ENCODE measurements around the gene SLC11A2. TPM values are rescaled to one million over a fixed set of nuclear protein-coding genes. Genes with fewer than 3 reads are reported as not detected.

Gene SLC11A2
- total and polyA plus RNA-seq, 2 of the 13 experiments (the other 11 are each of a cell fraction or from before 2014, with no cell fraction given) = 71.7 to 77.0 TPM

GRCh38 chr12:51025836-51026638, at the start of gene SLC11A2 (continued):
- TF ChIP-seq, protein P1, sequence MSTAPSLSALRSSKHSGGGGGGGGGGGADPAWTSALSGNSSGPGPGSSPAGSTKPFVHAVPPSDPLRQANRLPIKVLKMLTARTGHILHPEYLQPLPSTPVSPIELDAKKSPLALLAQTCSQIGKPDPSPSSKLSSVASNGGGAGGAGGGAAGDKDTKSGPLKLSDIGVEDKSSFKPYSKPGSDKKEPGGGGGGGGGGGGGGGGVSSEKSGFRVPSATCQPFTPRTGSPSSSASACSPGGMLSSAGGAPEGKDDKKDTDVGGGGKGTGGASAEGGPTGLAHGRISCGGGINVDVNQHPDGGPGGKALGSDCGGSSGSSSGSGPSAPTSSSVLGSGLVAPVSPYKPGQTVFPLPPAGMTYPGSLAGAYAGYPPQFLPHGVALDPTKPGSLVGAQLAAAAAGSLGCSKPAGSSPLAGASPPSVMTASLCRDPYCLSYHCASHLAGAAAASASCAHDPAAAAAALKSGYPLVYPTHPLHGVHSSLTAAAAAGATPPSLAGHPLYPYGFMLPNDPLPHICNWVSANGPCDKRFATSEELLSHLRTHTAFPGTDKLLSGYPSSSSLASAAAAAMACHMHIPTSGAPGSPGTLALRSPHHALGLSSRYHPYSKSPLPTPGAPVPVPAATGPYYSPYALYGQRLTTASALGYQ (CRISPR knock-in tag; IDR thresholded peaks at IDR 0.05) = peak; percentile 30; the same call in 1 of the 2 replicates
- TF ChIP-seq FOXO4 (CRISPR knock-in tag; conservative IDR thresholded peaks at IDR 0.05) (0 out of 2 replicates have a peak, but pooled peaks have one; percentile 93), MIER2 (CRISPR knock-in tag; IDR thresholded peaks at IDR 0.05) (no peak), KDM6A (CRISPR knock-in tag; IDR thresholded peaks at IDR 0.05; ENCODE audit: low read depth) (peak; percentile 10; the same call in 1 of the 2 replicates), TAF15 (IDR thresholded peaks at IDR 0.05; ENCODE audit: low read depth, low read length, poor library complexity, severe bottlenecking) (peak; percentile 62), TBP (CRISPR knock-in tag; IDR thresholded peaks at IDR 0.05) (no peak), MTF2 (CRISPR knock-in tag; IDR thresholded peaks at IDR 0.05; ENCODE audit: borderline replicate concordance) (peak; percentile 35; the same call in 1 of the 2 replicates), ZNF615 (CRISPR knock-in tag; IDR thresholded peaks at IDR 0.05; ENCODE audit: borderline replicate concordance) (0 out of 2 replicates have a peak, but pooled peaks have one; percentile 21), MBD4 (IDR thresholded peaks at IDR 0.05; ENCODE audit: borderline replicate concordance, low read length) (no peak), ZNF616 (CRISPR knock-in tag; IDR thresholded peaks at IDR 0.05; ENCODE audit: low read depth) (0 out of 2 replicates have a peak, but pooled peaks have one; percentile 55), PHF5A (CRISPR knock-in tag; IDR thresholded peaks at IDR 0.05; ENCODE audit: low read depth, unreplicated experiment) (peak; percentile 17), EED (CRISPR knock-in tag; IDR thresholded peaks at IDR 0.05) (peak; percentile 97), RFX3 (CRISPR knock-in tag; IDR thresholded peaks at IDR 0.05) (no peak), ZNF550 (CRISPR knock-in tag; IDR thresholded peaks at IDR 0.05; ENCODE audit: borderline replicate concordance) (peak; percentile 85; the same call in 1 of the 2 replicates), FOXA3 (CRISPR knock-in tag; IDR thresholded peaks at IDR 0.05) (peak; percentile 42; the same call in 1 of the 2 replicates)
- TF ChIP-seq, protein P2, sequence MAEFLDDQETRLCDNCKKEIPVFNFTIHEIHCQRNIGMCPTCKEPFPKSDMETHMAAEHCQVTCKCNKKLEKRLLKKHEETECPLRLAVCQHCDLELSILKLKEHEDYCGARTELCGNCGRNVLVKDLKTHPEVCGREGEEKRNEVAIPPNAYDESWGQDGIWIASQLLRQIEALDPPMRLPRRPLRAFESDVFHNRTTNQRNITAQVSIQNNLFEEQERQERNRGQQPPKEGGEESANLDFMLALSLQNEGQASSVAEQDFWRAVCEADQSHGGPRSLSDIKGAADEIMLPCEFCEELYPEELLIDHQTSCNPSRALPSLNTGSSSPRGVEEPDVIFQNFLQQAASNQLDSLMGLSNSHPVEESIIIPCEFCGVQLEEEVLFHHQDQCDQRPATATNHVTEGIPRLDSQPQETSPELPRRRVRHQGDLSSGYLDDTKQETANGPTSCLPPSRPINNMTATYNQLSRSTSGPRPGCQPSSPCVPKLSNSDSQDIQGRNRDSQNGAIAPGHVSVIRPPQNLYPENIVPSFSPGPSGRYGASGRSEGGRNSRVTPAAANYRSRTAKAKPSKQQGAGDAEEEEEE (CRISPR knock-in tag; IDR thresholded peaks at IDR 0.05; ENCODE audit: borderline replicate concordance) = no peak
- TF ChIP-seq, protein P3, sequence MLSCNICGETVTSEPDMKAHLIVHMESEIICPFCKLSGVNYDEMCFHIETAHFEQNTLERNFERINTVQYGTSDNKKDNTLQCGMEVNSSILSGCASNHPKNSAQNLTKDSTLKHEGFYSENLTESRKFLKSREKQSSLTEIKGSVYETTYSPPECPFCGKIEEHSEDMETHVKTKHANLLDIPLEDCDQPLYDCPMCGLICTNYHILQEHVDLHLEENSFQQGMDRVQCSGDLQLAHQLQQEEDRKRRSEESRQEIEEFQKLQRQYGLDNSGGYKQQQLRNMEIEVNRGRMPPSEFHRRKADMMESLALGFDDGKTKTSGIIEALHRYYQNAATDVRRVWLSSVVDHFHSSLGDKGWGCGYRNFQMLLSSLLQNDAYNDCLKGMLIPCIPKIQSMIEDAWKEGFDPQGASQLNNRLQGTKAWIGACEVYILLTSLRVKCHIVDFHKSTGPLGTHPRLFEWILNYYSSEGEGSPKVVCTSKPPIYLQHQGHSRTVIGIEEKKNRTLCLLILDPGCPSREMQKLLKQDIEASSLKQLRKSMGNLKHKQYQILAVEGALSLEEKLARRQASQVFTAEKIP (CRISPR knock-in tag; IDR thresholded peaks at IDR 0.05; ENCODE audit: borderline replicate concordance) = no peak
- TF ChIP-seq, protein P4, sequence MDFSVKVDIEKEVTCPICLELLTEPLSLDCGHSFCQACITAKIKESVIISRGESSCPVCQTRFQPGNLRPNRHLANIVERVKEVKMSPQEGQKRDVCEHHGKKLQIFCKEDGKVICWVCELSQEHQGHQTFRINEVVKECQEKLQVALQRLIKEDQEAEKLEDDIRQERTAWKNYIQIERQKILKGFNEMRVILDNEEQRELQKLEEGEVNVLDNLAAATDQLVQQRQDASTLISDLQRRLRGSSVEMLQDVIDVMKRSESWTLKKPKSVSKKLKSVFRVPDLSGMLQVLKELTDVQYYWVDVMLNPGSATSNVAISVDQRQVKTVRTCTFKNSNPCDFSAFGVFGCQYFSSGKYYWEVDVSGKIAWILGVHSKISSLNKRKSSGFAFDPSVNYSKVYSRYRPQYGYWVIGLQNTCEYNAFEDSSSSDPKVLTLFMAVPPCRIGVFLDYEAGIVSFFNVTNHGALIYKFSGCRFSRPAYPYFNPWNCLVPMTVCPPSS (IDR thresholded peaks at IDR 0.05) = no peak

All from HepG2 (cell line).